Colonic mucosa (tissue), 4 donors: Measurements from ENCODE around the gene MRGPRD. TPM values are rescaled to one million over a fixed set of nuclear protein-coding genes. Genes with fewer than 3 reads are reported as not detected.

Source experiments
- DNase-seq: peaks from one replicate; pipeline ENCODE4 v3.0.0-alpha.2; 2020
- H3K27ac ChIP-seq: fragments of 200-600 bp; one replicate; pipeline ENCODE4 v1.8.0; 2021
- H3K27me3 ChIP-seq: fragments of 200-600 bp; one replicate; pipeline ENCODE4 v1.8.0; 2021
- H3K36me3 ChIP-seq: fragments of 200-600 bp; one replicate; pipeline ENCODE4 v1.8.0; 2021
- H3K4me1 ChIP-seq: fragments of 200-600 bp; one replicate; pipeline ENCODE4 v1.8.0; 2021; ENCODE audit warnings: mild to moderate bottlenecking
- H3K4me3 ChIP-seq: fragments of 200-600 bp; one replicate; pipeline ENCODE4 v1.8.0; 2021
- H3K9ac ChIP-seq, 2 donors: one replicate each; pipeline ENCODE4 v1.7.0; 2013; ENCODE audit warnings: control low read depth in 2 of 2, low read depth in 2 of 2, low read length in 2 of 2
- H3K9me3 ChIP-seq: fragments of 200-600 bp; one replicate; pipeline ENCODE4 v1.8.0; 2021
- CTCF ChIP-seq: fragments of 200-600 bp; IDR thresholded peaks from one replicate; pipeline ENCODE4 v1.8.0; 2022; ENCODE audit warnings: antibody characterized with exemption, mild to moderate bottlenecking
- intact Hi-C: fragments of 100-400 bp; cut with DNase I; formaldehyde crosslinking; loops from one replicate; pipeline ENCODE4 v1.14.1; 2022
- total RNA-seq, 2 donors: library from RNA; stranded (reverse); fragmentation: NEBNext Ultra II Directional in 1 of 2; extraction: Animal tissue kit (Norgen Biotek cat#: 25700) in 1 of 2; gene quantifications; one replicate each; pipeline ENCODE4 v1.2.1, GENCODE V29; 2021
- donor health status: healthy.
- donor health status: DM: no; HTN: no; CAD: no.
- donor health status: DM: no; HTN: no; CAD: no.

Gene MRGPRD
- total RNA-seq, 2 donors from 2014 or later, result not detected

- DNase-seq, result no peak
- no peaks in the 10 kb centered on the region for H3K9me3 ChIP-seq
- H3K9ac ChIP-seq, result no peak overlapping the region
- no peaks in the 10 kb centered on the region for H3K27me3 ChIP-seq
- peaks cover 3% of the 10 kb centered on the region for H3K4me1 ChIP-seq
- H3K36me3 ChIP-seq, result no peaks in the 10 kb centered on the region
- no peak overlapping the region for H3K4me3 ChIP-seq
- intact Hi-C loops, result no loop called here
- no peak overlapping the region for H3K27ac ChIP-seq
- TF ChIP-seq CTCF, result no peak
Measured at GRCh38 chr11:69004411-69005182, 23.8 kb upstream of the MRGPRD start.

- Histone ChIP-seq H3K36me3 (no peaks in the 10 kb centered on the region), H3K4me3 (no peak overlapping the region), H3K4me1 (peaks cover 1% of the 10 kb centered on the region), H3K9ac (no peak overlapping the region), H3K9me3 (no peaks in the 10 kb centered on the region), H3K27ac (no peak overlapping the region), H3K27me3 (no peaks in the 10 kb centered on the region)
- TF ChIP-seq CTCF, result no peak
- intact Hi-C loops, result no loop called here
- DNase-seq, result no peak
Measured at GRCh38 chr11:69003866-69004367, 23.1 kb upstream of the MRGPRD start.

- peak; percentile 12 for DNase-seq
- Histone ChIP-seq H3K4me3 (no peak overlapping the region), H3K36me3 (no peaks in the 10 kb centered on the region), H3K4me1 (no peaks in the 10 kb centered on the region), H3K9ac (no peak overlapping the region), H3K9me3 (no peaks in the 10 kb centered on the region), H3K27ac (no peak overlapping the region), H3K27me3 (no peaks in the 10 kb centered on the region)
- intact Hi-C loops, result no loop called here
- TF ChIP-seq CTCF, result no peak
Measured at GRCh38 chr11:69003301-69003865, 22.6 kb upstream of the MRGPRD start.

- Histone ChIP-seq H3K27ac (peak overlapping the region; percentile 17), H3K27me3 (no peaks in the 10 kb centered on the region), H3K4me3 (no peak overlapping the region), H3K9ac (no peak overlapping the region), H3K4me1 (no peaks in the 10 kb centered on the region), H3K9me3 (no peaks in the 10 kb centered on the region), H3K36me3 (no peaks in the 10 kb centered on the region)
- peak; percentile 15 for DNase-seq
- no peak for TF ChIP-seq CTCF
- intact Hi-C loops, result no loop called here
Measured at GRCh38 chr11:69002570-69003231, 21.9 kb upstream of the MRGPRD start.

GRCh38 chr11:69002110-69002569 lies 21.4 kb upstream of the MRGPRD start:
- DNase-seq, result peak; percentile 16
- Histone ChIP-seq H3K27ac (peak overlapping the region; percentile 17), H3K36me3 (no peaks in the 10 kb centered on the region), H3K4me1 (no peaks in the 10 kb centered on the region), H3K9ac (peak overlapping the region in 1 of 2 donors; percentile 40), H3K4me3 (no peak overlapping the region), H3K9me3 (no peaks in the 10 kb centered on the region), H3K27me3 (no peaks in the 10 kb centered on the region)
- intact Hi-C loops, result no loop called here
- no peak for TF ChIP-seq CTCF
